ENCODE results near the gene TBC1D14. TPM values are rescaled to one million over a fixed set of nuclear protein-coding genes. Genes with fewer than 3 reads are reported as not detected.

Gene TBC1D14
- total RNA-seq, 2 experiments from 2014 or later = 23.6 to 24.6 TPM

DNA sequence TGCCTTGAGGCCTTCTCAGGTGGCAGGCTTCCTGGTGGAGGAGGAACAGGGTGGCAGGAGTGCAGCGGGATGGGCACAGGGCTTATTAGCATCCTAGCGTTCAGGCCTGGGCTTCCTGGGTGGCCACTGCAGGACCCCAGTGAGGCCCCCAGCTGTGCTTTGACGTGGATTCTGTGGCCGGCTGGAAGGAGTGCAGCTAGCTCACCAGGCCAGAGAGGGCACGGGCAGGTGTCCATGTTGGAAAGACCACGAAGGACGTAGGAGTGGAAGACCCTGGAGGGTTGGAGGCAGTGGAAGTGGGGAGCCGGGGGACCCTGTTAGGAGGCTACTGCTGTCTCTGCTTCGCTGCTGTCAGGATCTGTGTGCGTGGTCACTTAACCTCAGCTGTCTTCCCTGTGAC is 120.3 kb downstream of the TBC1D14 start:
- CTCF ChIA-PET = no interaction called here
- no peak overlapping the region for H3K4me3 Mint-ChIP-seq
- H3K4me1 Mint-ChIP-seq (ENCODE audit: low read depth) = no peaks in the 10 kb centered on the region
- DNase-seq = no peak
- H3K36me3 Mint-ChIP-seq (ENCODE audit: low read depth) = peaks cover 17% of the 10 kb centered on the region
- no peaks in the 10 kb centered on the region for H3K9me3 Mint-ChIP-seq
- intact Hi-C loops (cut with micrococcal nuclease) = no loop called here
- no peaks in the 10 kb centered on the region for H3K27me3 Mint-ChIP-seq (ENCODE audit: low read depth)
- no peak overlapping the region for H3K27ac Mint-ChIP-seq

GRCh38 chr4:7030856-7031255 is 121.2 kb downstream of the TBC1D14 start:
- CTCF ChIA-PET = no interaction called here
- Mint-ChIP-seq H3K27ac (no peak overlapping the region), H3K4me1 (ENCODE audit: low read depth) (no peaks in the 10 kb centered on the region), H3K36me3 (ENCODE audit: low read depth) (peaks cover 17% of the 10 kb centered on the region), H3K27me3 (ENCODE audit: low read depth) (no peaks in the 10 kb centered on the region), H3K4me3 (no peak overlapping the region), H3K9me3 (no peaks in the 10 kb centered on the region)
- intact Hi-C loops (cut with micrococcal nuclease) = no loop called here
- DNase-seq = no peak

DNA sequence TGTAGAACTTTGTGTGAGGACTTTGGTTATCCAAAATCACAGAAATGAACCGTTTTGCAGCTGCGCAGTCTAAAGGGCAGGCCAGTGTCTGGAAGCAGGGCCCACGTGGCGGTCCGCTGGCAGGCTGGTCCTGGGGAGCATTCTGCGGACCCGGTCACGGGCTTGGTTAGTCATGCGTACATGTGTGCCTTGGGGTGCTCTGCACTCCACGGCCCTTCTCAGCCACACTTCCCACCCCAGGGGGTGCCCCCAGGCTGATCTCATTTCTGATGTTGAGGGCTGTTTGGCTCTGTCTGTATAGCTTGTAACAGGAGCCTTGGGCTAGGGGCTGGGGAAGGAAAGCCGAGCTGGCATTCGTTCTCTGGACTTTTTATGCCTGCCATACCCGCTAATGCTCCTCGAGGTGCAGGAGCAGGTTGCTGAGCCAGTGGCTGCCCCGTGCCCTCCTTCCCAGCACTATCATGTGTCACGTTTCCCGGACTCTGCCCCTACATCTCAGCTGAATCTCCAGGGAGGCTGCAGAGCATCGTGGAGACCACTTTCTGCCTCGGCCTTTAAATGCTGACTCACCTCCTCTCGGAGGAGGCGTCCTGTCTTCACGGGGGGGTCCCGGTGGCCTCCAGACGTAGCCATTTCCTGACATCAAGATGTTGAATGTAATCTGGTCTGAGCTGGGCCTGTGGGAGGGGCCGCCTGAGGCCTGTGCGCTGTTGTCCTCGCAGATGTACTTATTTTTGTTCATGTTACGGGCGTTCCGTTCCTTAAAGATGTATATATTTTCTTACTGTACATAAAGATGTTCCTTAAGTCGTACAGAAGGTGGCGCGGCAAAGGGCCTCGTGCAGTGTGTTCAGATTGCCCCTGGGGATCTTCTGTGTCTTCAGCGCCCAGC is 122.2 kb downstream of the TBC1D14 start:
- H3K27ac Mint-ChIP-seq = no peak overlapping the region
- CTCF ChIA-PET = no interaction called here
- H3K36me3 Mint-ChIP-seq (ENCODE audit: low read depth) = peaks cover 11% of the 10 kb centered on the region

DNA sequence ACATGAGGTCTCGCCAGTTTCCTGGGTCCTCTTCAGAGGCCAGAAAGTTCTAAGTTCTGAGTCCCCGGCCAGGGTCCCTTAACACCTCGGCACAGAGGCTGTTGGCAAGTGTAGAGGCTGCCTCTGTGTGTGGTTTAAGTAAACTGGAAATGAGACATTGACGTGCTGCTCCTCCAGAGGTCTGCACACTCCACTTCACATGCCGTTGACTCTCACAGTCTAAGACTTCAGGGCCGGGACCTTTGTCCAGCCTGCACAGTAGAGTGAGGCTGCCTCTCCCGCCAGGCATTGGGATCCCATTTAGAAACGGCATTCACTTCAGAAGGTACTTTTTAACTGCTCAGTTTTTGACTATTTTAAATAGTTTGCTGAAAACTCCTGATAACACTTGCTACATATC is 123.0 kb downstream of the TBC1D14 start:
- H3K27me3 Mint-ChIP-seq (ENCODE audit: low read depth) = no peaks in the 10 kb centered on the region
- no peak overlapping the region for H3K27ac Mint-ChIP-seq
- peaks cover 6% of the 10 kb centered on the region for H3K36me3 Mint-ChIP-seq (ENCODE audit: low read depth)
- intact Hi-C loops (cut with micrococcal nuclease) = no loop called here
- H3K4me3 Mint-ChIP-seq = no peak overlapping the region
- DNase-seq = no peak
- H3K4me1 Mint-ChIP-seq (ENCODE audit: low read depth) = peaks cover 9% of the 10 kb centered on the region
- CTCF ChIA-PET = no interaction called here
- no peaks in the 10 kb centered on the region for H3K9me3 Mint-ChIP-seq

More for the DNA sequence above, 122.2 kb downstream of the TBC1D14 start:
- no peak for DNase-seq
- no peaks in the 10 kb centered on the region for H3K27me3 Mint-ChIP-seq (ENCODE audit: low read depth)
- H3K9me3 Mint-ChIP-seq = no peaks in the 10 kb centered on the region
- intact Hi-C loops (cut with micrococcal nuclease) = no loop called here
- peaks cover 3% of the 10 kb centered on the region for H3K4me1 Mint-ChIP-seq (ENCODE audit: low read depth)
- no peak overlapping the region for H3K4me3 Mint-ChIP-seq

GRCh38 chr4:7034262-7035081 is 124.8 kb downstream of the TBC1D14 start:
- Mint-ChIP-seq H3K9me3 (no peaks in the 10 kb centered on the region), H3K4me1 (ENCODE audit: low read depth) (peaks cover 9% of the 10 kb centered on the region), H3K27ac (no peak overlapping the region), H3K4me3 (no peak overlapping the region), H3K27me3 (ENCODE audit: low read depth) (no peaks in the 10 kb centered on the region), H3K36me3 (ENCODE audit: low read depth) (no peaks in the 10 kb centered on the region)
- no peak for DNase-seq
- intact Hi-C loops (cut with micrococcal nuclease) = no loop called here
- CTCF ChIA-PET = interaction anchor here (1.1 kb wide), 1 partner anchor 37 kb away, joined by 4 read pairs; no protein-coding TSS in a partner anchor

DNA sequence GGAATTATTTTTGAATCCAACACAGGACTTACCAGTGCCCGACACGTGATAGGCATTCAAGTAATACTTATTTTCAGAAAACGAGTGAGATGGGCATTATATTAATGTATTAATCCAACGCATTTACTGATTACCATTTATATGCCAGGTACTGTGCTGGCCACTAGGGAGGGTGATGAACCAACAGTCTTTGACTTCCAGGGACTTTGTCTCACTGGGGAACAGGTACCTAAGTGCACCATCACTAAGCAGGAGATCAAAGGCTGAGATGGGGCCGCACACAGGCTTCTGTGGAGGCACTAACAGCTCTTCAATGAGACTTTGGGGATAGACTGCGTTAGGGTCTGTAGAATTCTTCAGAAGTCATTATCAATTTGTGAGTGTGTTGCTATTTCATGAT is 127.8 kb downstream of the TBC1D14 start:
- Mint-ChIP-seq H3K36me3 (ENCODE audit: low read depth) (no peaks in the 10 kb centered on the region), H3K9me3 (no peaks in the 10 kb centered on the region), H3K4me1 (ENCODE audit: low read depth) (peaks cover 15% of the 10 kb centered on the region), H3K27ac (no peak overlapping the region), H3K27me3 (ENCODE audit: low read depth) (no peaks in the 10 kb centered on the region), H3K4me3 (no peak overlapping the region)
- DNase-seq = no peak
- CTCF ChIA-PET = interaction anchor here (1.6 kb wide), 1 partner anchor 31 kb away, joined by 4 read pairs; no protein-coding TSS in a partner anchor
- intact Hi-C loops (cut with micrococcal nuclease) = no loop called here

GRCh38 chr4:7040765-7041164 is 131.1 kb downstream of the TBC1D14 start:
- H3K9me3 Mint-ChIP-seq = no peaks in the 10 kb centered on the region
- H3K27ac Mint-ChIP-seq = no peak overlapping the region
- no peaks in the 10 kb centered on the region for H3K27me3 Mint-ChIP-seq (ENCODE audit: low read depth)
- no peak overlapping the region for H3K4me3 Mint-ChIP-seq
- no peaks in the 10 kb centered on the region for H3K36me3 Mint-ChIP-seq (ENCODE audit: low read depth)
- CTCF ChIA-PET = interaction anchor here (0.9 to 8.2 kb wide), 3 partner anchors 27 to 123 kb away, joined by 3 to 155 read pairs (median 6); partner anchors contain the start of gene GRPEL1
- peaks cover 30% of the 10 kb centered on the region for H3K4me1 Mint-ChIP-seq (ENCODE audit: low read depth)
- no peak for DNase-seq
- intact Hi-C loops (cut with micrococcal nuclease) = no loop called here

- peaks cover 35% of the 10 kb centered on the region for H3K4me1 Mint-ChIP-seq (ENCODE audit: low read depth)
- H3K9me3 Mint-ChIP-seq = no peaks in the 10 kb centered on the region
- no peak for DNase-seq
- H3K36me3 Mint-ChIP-seq (ENCODE audit: low read depth) = no peaks in the 10 kb centered on the region
- H3K4me3 Mint-ChIP-seq = no peak overlapping the region
- CTCF ChIA-PET = interaction anchor here (0.6 to 8.2 kb wide), 4 partner anchors 26 to 146 kb away, joined by 4 to 155 read pairs (median 6); partner anchors contain the start of gene GRPEL1
- H3K27ac Mint-ChIP-seq = no peak overlapping the region
- no peaks in the 10 kb centered on the region for H3K27me3 Mint-ChIP-seq (ENCODE audit: low read depth)
- intact Hi-C loops (cut with micrococcal nuclease) = no loop called here
Observed at GRCh38 chr4:7041246-7041645, 131.6 kb downstream of the TBC1D14 start.

- no peak for DNase-seq
- peak overlapping the region; percentile 89 for H3K4me3 Mint-ChIP-seq
- intact Hi-C loops (cut with micrococcal nuclease) = loop anchor here (2.0 kb wide), 4 partner anchors 43 to 325 kb away; partner anchors contain the start of genes BLOC1S4 and KIAA0232
- H3K27ac Mint-ChIP-seq = no peak overlapping the region
- H3K9me3 Mint-ChIP-seq = no peaks in the 10 kb centered on the region
- no peaks in the 10 kb centered on the region for H3K27me3 Mint-ChIP-seq (ENCODE audit: low read depth)
- H3K4me1 Mint-ChIP-seq (ENCODE audit: low read depth) = peaks cover 38% of the 10 kb centered on the region
- no peaks in the 10 kb centered on the region for H3K36me3 Mint-ChIP-seq (ENCODE audit: low read depth)
- CTCF ChIA-PET = interaction anchor here (0.6 to 8.2 kb wide), 7 partner anchors 26 to 367 kb away, joined by 3 to 155 read pairs (median 6); partner anchors contain the start of gene GRPEL1
Observed at GRCh38 chr4:7041801-7042502, 132.3 kb downstream of the TBC1D14 start.

DNA sequence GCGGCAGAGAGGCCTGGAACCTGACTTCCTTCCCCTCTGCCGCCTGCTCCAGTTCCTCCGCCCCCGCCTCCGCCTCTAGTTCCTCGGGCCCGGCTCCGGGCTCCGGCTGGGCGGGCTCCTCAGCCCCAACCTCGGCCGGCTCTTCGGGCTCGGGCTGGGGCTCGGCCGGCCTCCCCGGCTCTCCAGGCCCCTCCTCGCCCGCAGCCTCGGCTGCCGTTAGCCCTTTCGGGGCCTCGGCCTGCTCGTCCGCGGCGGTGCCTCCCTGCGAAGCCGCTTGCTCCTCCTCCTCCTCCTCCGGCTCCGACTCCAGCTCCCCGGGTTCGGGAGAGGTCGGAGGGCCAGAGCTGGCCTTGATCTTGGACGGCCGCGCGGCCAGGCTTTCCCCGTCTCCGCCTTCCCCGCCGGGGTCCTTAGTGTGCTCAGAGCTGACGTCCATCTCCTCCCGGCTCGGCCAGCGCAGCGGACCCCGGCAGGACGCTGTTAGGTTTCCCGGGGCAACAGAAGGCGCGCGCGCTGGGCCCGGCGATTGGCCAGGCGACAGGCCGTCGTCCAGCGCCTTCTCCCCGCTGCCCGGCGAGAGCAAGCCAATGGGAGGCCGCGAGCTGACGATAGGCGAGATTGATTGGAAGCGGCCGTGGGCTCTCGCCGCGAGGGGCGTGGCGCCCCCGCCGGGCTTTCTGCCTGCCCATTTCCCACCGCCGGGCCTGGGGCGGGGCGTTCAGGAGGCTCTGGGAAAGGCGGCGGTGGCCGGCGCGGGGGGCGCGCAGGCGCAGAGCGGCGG is 133.1 kb downstream of the TBC1D14 start:
- peaks cover 41% of the 10 kb centered on the region for H3K4me1 Mint-ChIP-seq (ENCODE audit: low read depth)
- no peaks in the 10 kb centered on the region for H3K9me3 Mint-ChIP-seq
- CTCF ChIA-PET = interaction anchor here (0.7 to 8.2 kb wide), 11 partner anchors 10 to 368 kb away, joined by 3 to 155 read pairs (median 5); partner anchors contain the start of gene GRPEL1
- intact Hi-C loops (cut with micrococcal nuclease) = loop anchor here (1.0 to 2.0 kb wide), 7 partner anchors 26 to 326 kb away; partner anchors contain the start of genes BLOC1S4, GRPEL1, KIAA0232 and TBC1D14
- no peaks in the 10 kb centered on the region for H3K27me3 Mint-ChIP-seq (ENCODE audit: low read depth)
- H3K27ac Mint-ChIP-seq = no peak overlapping the region
- H3K36me3 Mint-ChIP-seq (ENCODE audit: low read depth) = no peaks in the 10 kb centered on the region
- peak overlapping the region; percentile 89 for H3K4me3 Mint-ChIP-seq
- peak; percentile 91 for DNase-seq
